GM23248 (cell line): ENCODE measurements around the gene ARSI.

ENCODE experiments used
- EZH2 ChIP-seq: fragments of 200-600 bp; sonication (generic); IDR thresholded peaks from 2 replicates; pipeline ENCODE4 v1.6.1; 2018; ENCODE audit warnings: antibody characterized with exemption, mild to moderate bottlenecking; ENCODE audit not compliant: insufficient read depth, poor library complexity, severe bottlenecking
- EZH2phosphoT487 ChIP-seq: fragments of 200-600 bp; sonication (generic); IDR thresholded peaks from 2 replicates; pipeline ENCODE4 v1.6.1; 2018; ENCODE audit warnings: antibody characterized with exemption, moderate library complexity, mild to moderate bottlenecking, low read depth; ENCODE audit not compliant: insufficient read depth

DNA sequence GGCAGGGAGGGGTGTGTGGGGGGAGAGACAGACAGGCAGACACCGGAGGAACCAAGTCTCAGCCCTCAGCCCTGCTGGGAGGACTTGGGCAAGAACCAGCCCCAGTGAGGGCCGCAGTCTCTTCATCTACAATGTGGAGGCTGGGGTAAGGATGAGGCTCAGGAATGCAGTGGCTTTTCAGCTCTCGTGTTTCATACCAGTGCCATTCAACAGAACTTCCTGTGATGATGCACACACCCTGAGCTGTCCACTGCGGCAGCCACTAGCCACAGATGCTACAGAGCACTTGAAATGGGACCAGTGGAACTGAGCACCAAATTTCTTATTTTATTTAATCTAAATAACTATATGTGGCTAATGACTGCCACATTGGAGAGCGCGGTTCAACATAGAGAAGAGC lies 23.8 kb downstream of the ARSI start:
- no peak for TF ChIP-seq EZH2
- no peak for TF ChIP-seq EZH2phosphoT487
